Keratinocyte (primary cell): ENCODE measurements around the gene TIGAR. TPM values are rescaled to one million over a fixed set of nuclear protein-coding genes. Genes with fewer than 3 reads are reported as not detected.

Source experiments
- DNase-seq: peaks from one replicate; pipeline ENCODE4 v3.0.0-alpha.2; 2011; ENCODE audit warnings: low read depth, missing footprints, low spot score
- FAIRE-seq: peaks from 2 replicates; lab custom pipeline; 2011; peaks lifted over from hg19 to GRCh38; lab: Jason Lieb, UNC
- H2AFZ ChIP-seq: 2 replicates; pipeline ENCODE4 v1.6.0; 2012; ENCODE audit warnings: low read length, control low read depth, inconsistent platforms; ENCODE audit not compliant: control insufficient read depth
- H3K27ac ChIP-seq: 2 replicates; pipeline ENCODE4 v1.5.1; 2011; ENCODE audit warnings: low read length; ENCODE audit not compliant: control insufficient read depth, insufficient read depth
- H3K27me3 ChIP-seq: 3 replicates; pipeline ENCODE4 v1.6.0; 2011; ENCODE audit warnings: low read length; ENCODE audit not compliant: control insufficient read depth, insufficient read depth; ENCODE audit errors: extremely low read depth
- H3K36me3 ChIP-seq, 2 experiments: 2 replicates in 1 of 2; 3 replicates in 1 of 2; pipeline ENCODE4 v1.5.1; 2011; ENCODE audit warnings: low read length in 2 of 2, mild to moderate bottlenecking in 1 of 2; ENCODE audit not compliant: control insufficient read depth in 2 of 2, insufficient read depth in 2 of 2; ENCODE audit errors: extremely low read depth in 1 of 2
- H3K4me1 ChIP-seq: 3 replicates; pipeline ENCODE4 v1.5.1; 2011; ENCODE audit warnings: low read length; ENCODE audit not compliant: control insufficient read depth, insufficient read depth; ENCODE audit errors: extremely low read depth
- H3K4me2 ChIP-seq: 3 replicates; pipeline ENCODE4 v1.6.0; 2011; ENCODE audit warnings: low read depth, low read length; ENCODE audit not compliant: control insufficient read depth, insufficient read depth; ENCODE audit errors: extremely low read depth
- H3K4me3 ChIP-seq, 3 experiments: fragments of 200-600 bp in 1 of 3; sonication (generic) in 1 of 3; 2 replicates in 2 of 3; 3 replicates in 1 of 3; pipeline ENCODE4 v1.5.1; 2011 to 2016; ENCODE audit warnings: low read length in 3 of 3, mild to moderate bottlenecking in 3 of 3, control low read depth in 2 of 3, inconsistent platforms in 1 of 3, low read depth in 1 of 3, mixed read lengths in 1 of 3, mixed run types in 1 of 3, moderate library complexity in 1 of 3; ENCODE audit not compliant: control insufficient read depth in 2 of 3, insufficient read depth in 2 of 3; ENCODE audit errors: extremely low read depth in 1 of 3
- H3K79me2 ChIP-seq: 2 replicates; pipeline ENCODE4 v1.6.0; 2012; ENCODE audit warnings: low read length; ENCODE audit not compliant: control insufficient read depth, insufficient read depth
- H3K9ac ChIP-seq: 3 replicates; pipeline ENCODE4 v1.6.0; 2011; ENCODE audit warnings: low read length; ENCODE audit not compliant: control insufficient read depth, insufficient read depth; ENCODE audit errors: extremely low read depth
- H3K9me1 ChIP-seq: 3 replicates; pipeline ENCODE4 v1.6.0; 2011; ENCODE audit warnings: low read length; ENCODE audit not compliant: control insufficient read depth, insufficient read depth; ENCODE audit errors: extremely low read depth
- H3K9me3 ChIP-seq: 2 replicates; pipeline ENCODE4 v1.5.1; 2012; ENCODE audit warnings: low read depth, low read length; ENCODE audit not compliant: control insufficient read depth
- H4K20me1 ChIP-seq: 3 replicates; pipeline ENCODE4 v1.6.0; 2011; ENCODE audit warnings: low read length; ENCODE audit not compliant: control insufficient read depth, insufficient read depth; ENCODE audit errors: extremely low read depth
- CTCF ChIP-seq, 3 experiments: IDR thresholded peaks in 1 of 3; conservative IDR thresholded peaks in 1 of 3; optimal IDR thresholded peaks in 1 of 3; 2 replicates in 2 of 3; 3 replicates in 1 of 3; pipeline versions ENCODE3 to v1.5.1; 2011; ENCODE audit warnings: low read length in 3 of 3, mild to moderate bottlenecking in 3 of 3, moderate library complexity in 2 of 3, control low read depth in 1 of 3, inconsistent platforms in 1 of 3; ENCODE audit not compliant: insufficient read depth in 2 of 3; ENCODE audit errors: extremely low read depth in 1 of 3
- EZH2 ChIP-seq: IDR thresholded peaks from one replicate; pipeline ENCODE4 v1.6.1; 2012; ENCODE audit warnings: inconsistent platforms, mild to moderate bottlenecking, low read length, moderate library complexity
- dilution Hi-C: fragments of 300-500 bp; cut with MboI; formaldehyde crosslinking; loops from one replicate; pipeline ENCODE4 v1.7.0; 2020; ENCODE audit warnings: low sequenced_read_pairs; ENCODE audit not compliant: extremely low pct_ligation_motif_present
- polyA plus RNA-seq, 5 experiments: library from polyadenylated mRNA; depleted of rRNA in 3 of 5; stranded (reverse) in 3 of 5; stranded (forward) in 1 of 5; unstranded in 1 of 5; fragments of >200 nt; gene quantifications; 1 replicate in 1 of 5; 2 replicates in 3 of 5; 3 replicates in 1 of 5; pipeline versions ENCODE4 v1.2.1 to v1.2.3, GENCODE V29; 2011 to 2012; ENCODE audit warnings: missing spikeins in 2 of 5, low read depth in 1 of 5, low replicate concordance in 1 of 5

The TIGAR gene
- polyA plus RNA-seq, 1 donor (not counting 4 experiments of a cell fraction or from before 2014, with no cell fraction given): 37.3 TPM

GRCh38 chr12:4388032-4388431 lies 67.0 kb downstream of the TIGAR start:
- no peaks in the 10 kb centered on the region for H3K9me1 ChIP-seq
- H3K27ac ChIP-seq: no peak overlapping the region
- H3K4me1 ChIP-seq: no peaks in the 10 kb centered on the region
- H3K79me2 ChIP-seq: no peaks in the 10 kb centered on the region
- TF ChIP-seq CTCF (optimal IDR thresholded peaks at IDR 0.05 in 1 of 3, IDR thresholded peaks at IDR 0.05 in 1 of 3, conservative IDR thresholded peaks at IDR 0.05 in 1 of 3; ENCODE audit: extremely low read depth in 1 of 3, insufficient read depth in 2 of 3, low read length in 3 of 3): no peak
- TF ChIP-seq EZH2: no peak
- no peak for FAIRE-seq
- H3K27me3 ChIP-seq: no peaks in the 10 kb centered on the region
- DNase-seq: no peak
- dilution Hi-C loops: no loop called here
- H2AFZ ChIP-seq: no peak overlapping the region
- no peaks in the 10 kb centered on the region for H4K20me1 ChIP-seq
- H3K36me3 ChIP-seq: no peaks in the 10 kb centered on the region
- no peak overlapping the region for H3K4me2 ChIP-seq
- H3K9ac ChIP-seq: no peak overlapping the region
- no peaks in the 10 kb centered on the region for H3K9me3 ChIP-seq
- no peak overlapping the region for H3K4me3 ChIP-seq

GRCh38 chr12:4388662-4389061 lies 67.6 kb downstream of the TIGAR start:
- Histone ChIP-seq H3K79me2 (no peaks in the 10 kb centered on the region), H3K9me1 (no peaks in the 10 kb centered on the region), H3K27ac (no peak overlapping the region), H3K4me2 (no peak overlapping the region), H3K9me3 (no peaks in the 10 kb centered on the region), H2AFZ (no peak overlapping the region), H3K27me3 (no peaks in the 10 kb centered on the region), H4K20me1 (no peaks in the 10 kb centered on the region), H3K36me3 (no peaks in the 10 kb centered on the region), H3K4me3 (no peak overlapping the region), H3K9ac (no peak overlapping the region), H3K4me1 (no peaks in the 10 kb centered on the region)
- TF ChIP-seq CTCF (optimal IDR thresholded peaks at IDR 0.05 in 1 of 3, IDR thresholded peaks at IDR 0.05 in 1 of 3, conservative IDR thresholded peaks at IDR 0.05 in 1 of 3; ENCODE audit: extremely low read depth in 1 of 3, insufficient read depth in 2 of 3, low read length in 3 of 3) (no peak), EZH2 (no peak)
- dilution Hi-C loops: no loop called here
- no peak for DNase-seq
- FAIRE-seq: no peak
